Astrocyte (in vitro differentiated cells and primary cell): ENCODE data around the gene PLAGL2. TPM values are rescaled to one million over a fixed set of nuclear protein-coding genes. Genes with fewer than 3 reads are reported as not detected.

ENCODE experiments used
- DNase-seq: peaks from one replicate; pipeline ENCODE4 v3.0.0-alpha.2; 2010; ENCODE audit warnings: low read depth
- FAIRE-seq: peaks from 2 replicates; lab custom pipeline; 2011; peaks lifted over from hg19 to GRCh38; lab: Jason Lieb, UNC
- H2AFZ ChIP-seq: 2 replicates; pipeline ENCODE4 v1.6.0; 2012; ENCODE audit warnings: low read depth, low read length, inconsistent platforms
- H3K27ac ChIP-seq: 2 replicates; pipeline ENCODE4 v1.5.1; 2011; ENCODE audit warnings: low read depth, low read length, inconsistent platforms
- H3K27me3 ChIP-seq: 2 replicates; pipeline ENCODE4 v1.6.0; 2011; ENCODE audit warnings: low read length, inconsistent platforms; ENCODE audit not compliant: insufficient read depth
- H3K36me3 ChIP-seq: 2 replicates; pipeline ENCODE4 v1.5.1; 2011; ENCODE audit warnings: low read length, inconsistent platforms; ENCODE audit not compliant: insufficient read depth
- H3K4me1 ChIP-seq: 2 replicates; pipeline ENCODE4 v1.5.1; 2011; ENCODE audit warnings: low read length, inconsistent platforms; ENCODE audit not compliant: insufficient read depth
- H3K4me2 ChIP-seq: 2 replicates; pipeline ENCODE4 v1.6.0; 2012; ENCODE audit warnings: low read length, inconsistent platforms
- H3K4me3 ChIP-seq: 2 replicates; pipeline ENCODE4 v1.5.1; 2011; ENCODE audit warnings: low read depth, mild to moderate bottlenecking, low read length, inconsistent platforms; ENCODE audit not compliant: insufficient read depth
- H3K79me2 ChIP-seq: 2 replicates; pipeline ENCODE4 v1.6.0; 2012; ENCODE audit warnings: mild to moderate bottlenecking, low read length, inconsistent platforms; ENCODE audit not compliant: insufficient read depth
- H3K9ac ChIP-seq: 2 replicates; pipeline ENCODE4 v1.6.0; 2012; ENCODE audit warnings: mild to moderate bottlenecking, low read length, inconsistent platforms
- H3K9me3 ChIP-seq: 2 replicates; pipeline ENCODE4 v1.5.1; 2012; ENCODE audit warnings: low read depth, mild to moderate bottlenecking, low read length, inconsistent platforms; ENCODE audit not compliant: insufficient read depth
- H4K20me1 ChIP-seq: 2 replicates; pipeline ENCODE4 v1.6.0; 2012; ENCODE audit warnings: low read length, inconsistent platforms; ENCODE audit not compliant: insufficient read depth
- H3K27ac Mint-ChIP-seq: one replicate; pipeline ENCODE4 v1.8.0; 2021; ENCODE audit warnings: mild to moderate bottlenecking, mixed read lengths; ENCODE audit not compliant: unreplicated experiment
- H3K27me3 Mint-ChIP-seq: one replicate; pipeline ENCODE4 v1.8.0; 2021; ENCODE audit warnings: low read depth, mixed read lengths; ENCODE audit not compliant: unreplicated experiment
- H3K36me3 Mint-ChIP-seq: one replicate; pipeline ENCODE4 v1.8.0; 2021; ENCODE audit warnings: low read depth, mixed read lengths; ENCODE audit not compliant: unreplicated experiment
- H3K4me1 Mint-ChIP-seq: one replicate; pipeline ENCODE4 v1.8.0; 2021; ENCODE audit warnings: low read depth, mixed read lengths; ENCODE audit not compliant: unreplicated experiment
- H3K4me3 Mint-ChIP-seq: one replicate; pipeline ENCODE4 v1.8.0; 2021; ENCODE audit warnings: mild to moderate bottlenecking, moderate library complexity, mixed read lengths; ENCODE audit not compliant: unreplicated experiment
- H3K9me3 Mint-ChIP-seq: one replicate; pipeline ENCODE4 v1.8.0; 2021; ENCODE audit warnings: mild to moderate bottlenecking, mixed read lengths; ENCODE audit not compliant: unreplicated experiment
- CTCF ChIP-seq: IDR thresholded peaks from 2 replicates; pipeline ENCODE4 v1.5.1; 2011; ENCODE audit warnings: low read depth, mild to moderate bottlenecking, inconsistent platforms, low read length, moderate library complexity; ENCODE audit not compliant: insufficient read depth
- EZH2 ChIP-seq: IDR thresholded peaks from 2 replicates; pipeline ENCODE4 v1.6.1; 2012; ENCODE audit warnings: mild to moderate bottlenecking, low read length, inconsistent platforms; ENCODE audit not compliant: insufficient read depth
- total RNA-seq: library from RNA; stranded (reverse); gene quantifications from 2 replicates; pipeline ENCODE4 v1.2.1, GENCODE V29; 2021

The PLAGL2 gene
- total RNA-seq, 1 donor from 2014 or later: 15.3 TPM

GRCh38 chr20:32183947-32184635 is 23.5 kb downstream of the PLAGL2 start:
- Histone ChIP-seq H3K79me2 (peaks cover 8% of the 10 kb centered on the region), H3K9me3 (peaks cover 4% of the 10 kb centered on the region), H2AFZ (no peak overlapping the region), H3K9ac (no peak overlapping the region), H3K27ac (no peak overlapping the region), H3K4me2 (no peak overlapping the region), H3K4me3 (no peak overlapping the region), H3K36me3 (no peaks in the 10 kb centered on the region), H3K27me3 (no peaks in the 10 kb centered on the region), H4K20me1 (no peaks in the 10 kb centered on the region), H3K4me1 (no peaks in the 10 kb centered on the region)
- H3K4me3 Mint-ChIP-seq: no peak overlapping the region
- TF ChIP-seq EZH2: no peak
- no peak for TF ChIP-seq CTCF
- peaks cover 2% of the 10 kb centered on the region for H3K9me3 Mint-ChIP-seq
- no peaks in the 10 kb centered on the region for H3K4me1 Mint-ChIP-seq
- peaks cover 2% of the 10 kb centered on the region for H3K36me3 Mint-ChIP-seq
- H3K27ac Mint-ChIP-seq: no peak overlapping the region
- no peak for FAIRE-seq
- no peaks in the 10 kb centered on the region for H3K27me3 Mint-ChIP-seq
- no peak for DNase-seq

- no peaks in the 10 kb centered on the region for H3K27me3 ChIP-seq
- no peaks in the 10 kb centered on the region for H3K36me3 ChIP-seq
- FAIRE-seq (no peak), DNase-seq (no peak)
- Mint-ChIP-seq H3K27ac (no peak overlapping the region), H3K4me3 (no peak overlapping the region), H3K4me1 (no peaks in the 10 kb centered on the region), H3K27me3 (no peaks in the 10 kb centered on the region), H3K36me3 (peaks cover 3% of the 10 kb centered on the region), H3K9me3 (peaks cover 4% of the 10 kb centered on the region)
- H3K9ac ChIP-seq: no peak overlapping the region
- H3K79me2 ChIP-seq: no peaks in the 10 kb centered on the region
- no peak for TF ChIP-seq CTCF
- TF ChIP-seq EZH2: no peak
- H2AFZ ChIP-seq: no peak overlapping the region
- H3K9me3 ChIP-seq: peaks cover 4% of the 10 kb centered on the region
- no peak overlapping the region for H3K4me3 ChIP-seq
- H3K4me2 ChIP-seq: no peak overlapping the region
- H4K20me1 ChIP-seq: no peaks in the 10 kb centered on the region
- H3K4me1 ChIP-seq: no peaks in the 10 kb centered on the region
- H3K27ac ChIP-seq: no peak overlapping the region
Measured at GRCh38 chr20:32181606-32182005, 25.9 kb downstream of the PLAGL2 start.

GRCh38 chr20:32179934-32180333 is 27.6 kb downstream of the PLAGL2 start:
- Histone ChIP-seq H3K9me3 (peaks cover 4% of the 10 kb centered on the region), H3K4me1 (no peaks in the 10 kb centered on the region), H3K27me3 (no peaks in the 10 kb centered on the region), H3K27ac (no peak overlapping the region), H2AFZ (no peak overlapping the region), H3K4me2 (no peak overlapping the region), H3K9ac (no peak overlapping the region), H4K20me1 (no peaks in the 10 kb centered on the region), H3K4me3 (no peak overlapping the region), H3K79me2 (no peaks in the 10 kb centered on the region), H3K36me3 (no peaks in the 10 kb centered on the region)
- Mint-ChIP-seq H3K4me1 (no peaks in the 10 kb centered on the region), H3K36me3 (peaks cover 3% of the 10 kb centered on the region), H3K27ac (no peak overlapping the region), H3K9me3 (peaks cover 4% of the 10 kb centered on the region), H3K4me3 (no peak overlapping the region), H3K27me3 (no peaks in the 10 kb centered on the region)
- FAIRE-seq (no peak), DNase-seq (no peak)
- TF ChIP-seq EZH2: no peak
- TF ChIP-seq CTCF: no peak
